CD4-positive, alpha-beta T cell treated with Interferon gamma for 1 hour (primary cell): Measurements from ENCODE around the gene SSX2IP.
"Not testable (repeated sequence)": the region's sequence is repeated elsewhere in the genome, so short reads cannot be mapped to it uniquely, and the experiment has no call there.

Experiments
- DNase-seq: peaks from one replicate; pipeline ENCODE4 v3.0.0-alpha.2; 2020

Gene SSX2IP, protein sequence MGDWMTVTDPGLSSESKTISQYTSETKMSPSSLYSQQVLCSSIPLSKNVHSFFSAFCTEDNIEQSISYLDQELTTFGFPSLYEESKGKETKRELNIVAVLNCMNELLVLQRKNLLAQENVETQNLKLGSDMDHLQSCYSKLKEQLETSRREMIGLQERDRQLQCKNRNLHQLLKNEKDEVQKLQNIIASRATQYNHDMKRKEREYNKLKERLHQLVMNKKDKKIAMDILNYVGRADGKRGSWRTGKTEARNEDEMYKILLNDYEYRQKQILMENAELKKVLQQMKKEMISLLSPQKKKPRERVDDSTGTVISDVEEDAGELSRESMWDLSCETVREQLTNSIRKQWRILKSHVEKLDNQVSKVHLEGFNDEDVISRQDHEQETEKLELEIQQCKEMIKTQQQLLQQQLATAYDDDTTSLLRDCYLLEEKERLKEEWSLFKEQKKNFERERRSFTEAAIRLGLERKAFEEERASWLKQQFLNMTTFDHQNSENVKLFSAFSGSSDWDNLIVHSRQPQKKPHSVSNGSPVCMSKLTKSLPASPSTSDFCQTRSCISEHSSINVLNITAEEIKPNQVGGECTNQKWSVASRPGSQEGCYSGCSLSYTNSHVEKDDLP

DNA sequence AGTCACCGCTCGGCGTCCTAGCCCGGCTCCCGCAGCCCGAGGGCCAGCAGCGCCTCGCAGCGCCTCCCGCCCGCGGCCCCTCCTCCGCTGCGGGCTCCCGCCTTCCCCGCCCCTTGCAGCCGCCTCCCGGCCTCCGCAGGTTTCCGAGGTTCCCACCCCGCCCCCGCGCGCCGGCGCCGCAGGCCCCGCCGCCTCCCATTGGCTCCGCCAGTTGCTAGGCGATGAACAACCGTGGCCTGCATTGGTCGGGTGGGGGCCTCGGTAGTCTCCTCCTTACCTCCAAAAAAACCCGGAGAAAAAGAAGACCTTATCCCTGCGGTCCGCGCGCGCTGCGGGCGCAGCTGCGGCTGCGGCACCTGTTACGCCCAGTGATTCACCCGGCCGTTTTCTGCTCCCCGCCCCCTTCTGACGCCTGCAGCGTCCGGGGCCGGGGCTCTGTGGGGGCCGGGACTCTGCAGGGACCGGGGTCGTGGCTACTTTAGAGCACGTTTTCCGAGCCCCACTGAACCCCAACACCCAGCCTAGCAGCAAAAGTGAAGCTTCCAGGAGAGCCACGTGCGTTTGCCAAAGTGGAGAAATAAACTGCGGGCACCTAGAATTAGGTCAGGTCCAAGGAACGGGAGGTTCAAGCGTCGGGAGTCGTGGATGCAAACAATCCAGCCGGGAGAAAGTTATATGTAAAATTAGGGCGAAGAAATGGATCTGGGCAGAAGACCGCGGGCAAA is at the start of gene SSX2IP:
SSX2IP (minus strand) TSS at position 65 of the 725 bp plus-strand sequence. CDS start 19,242 bp downstream, outside the sequence.
- peak; percentile 97 for DNase-seq

DNA sequence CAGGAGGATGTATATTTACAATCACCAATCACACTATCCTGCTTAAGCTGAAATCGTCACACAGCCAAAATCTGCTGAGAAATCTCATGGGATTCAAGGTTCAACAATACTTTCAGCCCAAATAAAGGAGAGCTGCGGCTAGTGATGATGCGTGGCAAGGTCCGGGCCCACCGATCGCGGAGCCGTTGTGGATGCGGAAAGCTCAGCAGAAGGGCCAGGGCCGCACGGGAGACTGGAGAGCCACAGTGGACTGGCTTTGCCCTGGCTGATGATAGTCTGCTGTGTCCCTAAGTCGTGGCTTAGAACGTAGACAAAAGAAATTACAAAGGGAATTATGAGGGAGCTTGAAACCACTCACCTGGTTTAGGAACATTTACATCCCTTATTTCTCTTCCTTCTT is 48.0 kb upstream of the SSX2IP start:
- DNase-seq: no peak

DNA sequence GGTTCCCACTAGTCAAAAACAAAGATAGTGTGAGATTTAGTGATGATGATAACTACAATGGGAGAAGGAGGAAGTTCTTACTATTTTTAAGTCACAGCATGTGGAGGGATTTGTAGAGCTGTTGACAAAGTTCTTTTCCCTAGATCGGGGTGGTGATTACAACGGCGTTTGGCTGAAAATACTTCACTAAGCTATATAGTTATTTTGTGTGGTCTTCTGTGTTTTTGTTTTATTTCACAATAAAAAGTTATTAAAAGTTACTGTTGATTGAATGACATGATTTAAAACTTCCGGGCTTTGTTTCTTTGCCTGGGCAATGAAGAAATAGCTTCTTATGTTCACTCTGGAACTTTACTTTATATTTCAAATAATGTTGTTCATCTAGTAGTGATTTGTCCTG is 47.3 kb upstream of the SSX2IP start:
- no peak for DNase-seq

DNA sequence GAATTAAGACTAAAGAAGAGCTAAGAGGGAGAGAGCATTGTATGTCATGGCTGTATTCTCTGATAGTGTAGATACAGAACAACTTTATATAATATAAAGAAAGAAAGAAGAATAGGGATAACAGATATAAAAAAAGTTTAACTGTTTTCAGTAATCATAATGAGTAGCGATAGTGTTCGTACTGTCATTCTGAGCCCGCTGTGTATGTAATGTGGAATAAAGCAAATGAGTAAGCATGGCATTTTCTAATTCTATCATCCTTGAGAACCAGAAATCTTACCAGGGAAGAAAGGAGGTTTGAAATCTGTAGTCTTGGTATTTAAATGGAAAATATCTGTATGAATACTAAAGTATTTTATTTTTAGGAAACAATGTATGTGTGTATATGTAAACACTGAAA is 46.7 kb upstream of the SSX2IP start:
- DNase-seq: no peak

DNA sequence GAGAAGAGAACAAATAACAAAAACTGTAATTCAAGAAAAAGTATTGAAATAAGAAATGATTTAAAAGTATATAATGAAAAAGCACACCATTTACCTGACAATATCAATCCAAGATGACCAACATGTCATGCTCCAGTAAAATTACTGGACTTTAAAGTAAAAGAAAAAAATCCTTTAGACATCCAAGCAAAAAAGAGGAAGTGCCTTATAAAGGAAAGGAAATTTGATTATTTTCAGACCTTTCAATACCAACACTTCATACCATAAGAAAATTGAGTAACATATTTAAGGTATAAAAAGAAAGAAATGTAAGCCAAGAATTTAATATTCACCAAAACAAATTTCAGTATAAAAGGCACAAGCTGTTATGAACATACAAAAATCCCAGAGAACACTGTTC is 46.2 kb upstream of the SSX2IP start:
- no peak for DNase-seq

DNA sequence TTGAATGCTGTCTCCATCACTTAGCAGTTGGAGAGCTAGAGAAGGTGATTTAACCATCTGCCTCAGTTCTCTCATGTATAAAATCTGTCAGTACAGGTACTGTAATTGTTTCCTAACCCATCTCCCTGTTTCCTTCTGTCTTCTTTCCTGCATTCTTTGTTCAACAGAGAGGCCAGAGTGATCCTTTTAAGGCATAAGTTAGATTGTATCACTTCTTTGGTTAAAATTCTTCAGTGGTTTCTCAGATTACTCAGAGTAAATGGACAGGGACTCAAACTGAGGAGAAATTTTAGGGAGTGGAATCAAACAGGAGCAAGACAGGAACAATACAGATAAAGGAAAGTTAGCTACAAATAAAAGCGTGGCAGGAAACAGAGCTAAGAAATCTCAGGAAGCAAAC is 45.2 kb upstream of the SSX2IP start:
- no peak for DNase-seq

DNA sequence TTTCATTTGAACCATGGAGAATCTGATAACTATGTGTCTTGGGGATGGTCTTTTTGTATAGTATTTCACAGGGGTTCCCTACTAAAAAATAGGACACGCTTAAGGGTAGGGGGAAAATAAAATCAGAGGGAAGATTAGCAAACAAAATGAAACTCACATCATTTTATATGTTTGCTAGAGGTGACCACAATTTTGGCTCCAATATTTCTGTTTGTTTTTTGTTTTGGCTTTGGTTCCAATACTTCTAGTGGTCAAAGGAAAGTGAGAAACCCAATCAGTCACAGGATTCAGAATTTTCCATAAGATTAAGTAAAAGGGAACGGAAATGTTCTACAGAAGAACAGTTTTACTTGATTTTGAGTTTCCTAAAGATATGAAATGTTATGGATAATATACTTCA is 42.3 kb upstream of the SSX2IP start:
- no peak for DNase-seq

DNA sequence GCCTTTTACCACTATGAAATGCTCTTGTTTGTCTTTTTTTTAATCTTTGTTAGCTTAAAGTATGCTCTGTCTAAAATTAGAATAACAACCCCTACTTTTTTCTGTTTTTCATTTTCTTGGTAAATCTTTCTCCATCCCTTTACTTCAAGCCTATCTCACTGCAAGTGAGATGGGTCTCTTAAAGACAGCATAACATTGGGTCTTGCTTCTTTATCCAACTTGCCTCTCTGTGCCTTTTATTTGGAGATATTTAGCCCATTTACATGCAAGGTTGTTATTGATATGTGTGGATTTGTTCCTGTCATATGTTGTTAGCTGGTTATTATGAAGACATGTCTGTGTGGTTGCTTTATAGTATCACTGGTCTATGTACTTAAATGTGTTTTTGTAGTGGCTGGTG is 41.3 kb upstream of the SSX2IP start:
- no peak for DNase-seq

DNA sequence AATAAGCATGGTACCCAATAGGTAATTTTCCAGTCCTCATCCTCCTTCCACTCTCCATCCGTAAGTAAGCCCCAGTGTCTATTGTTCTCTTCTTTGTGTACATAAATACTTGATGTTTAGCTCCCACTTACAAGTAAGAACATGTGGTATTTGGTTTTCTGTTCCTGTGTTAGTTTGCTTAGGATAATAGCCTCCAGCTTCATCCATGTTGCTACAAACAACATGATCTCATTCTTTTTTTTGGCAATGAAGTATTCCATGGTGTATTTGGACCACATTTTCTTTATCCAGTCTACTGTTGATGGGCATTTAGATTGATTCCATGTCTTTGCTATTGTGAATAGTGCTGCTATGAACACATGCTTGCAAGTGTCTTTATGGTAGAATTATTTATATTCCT is 37.5 kb upstream of the SSX2IP start:
- not testable (repeated sequence) for DNase-seq

DNA sequence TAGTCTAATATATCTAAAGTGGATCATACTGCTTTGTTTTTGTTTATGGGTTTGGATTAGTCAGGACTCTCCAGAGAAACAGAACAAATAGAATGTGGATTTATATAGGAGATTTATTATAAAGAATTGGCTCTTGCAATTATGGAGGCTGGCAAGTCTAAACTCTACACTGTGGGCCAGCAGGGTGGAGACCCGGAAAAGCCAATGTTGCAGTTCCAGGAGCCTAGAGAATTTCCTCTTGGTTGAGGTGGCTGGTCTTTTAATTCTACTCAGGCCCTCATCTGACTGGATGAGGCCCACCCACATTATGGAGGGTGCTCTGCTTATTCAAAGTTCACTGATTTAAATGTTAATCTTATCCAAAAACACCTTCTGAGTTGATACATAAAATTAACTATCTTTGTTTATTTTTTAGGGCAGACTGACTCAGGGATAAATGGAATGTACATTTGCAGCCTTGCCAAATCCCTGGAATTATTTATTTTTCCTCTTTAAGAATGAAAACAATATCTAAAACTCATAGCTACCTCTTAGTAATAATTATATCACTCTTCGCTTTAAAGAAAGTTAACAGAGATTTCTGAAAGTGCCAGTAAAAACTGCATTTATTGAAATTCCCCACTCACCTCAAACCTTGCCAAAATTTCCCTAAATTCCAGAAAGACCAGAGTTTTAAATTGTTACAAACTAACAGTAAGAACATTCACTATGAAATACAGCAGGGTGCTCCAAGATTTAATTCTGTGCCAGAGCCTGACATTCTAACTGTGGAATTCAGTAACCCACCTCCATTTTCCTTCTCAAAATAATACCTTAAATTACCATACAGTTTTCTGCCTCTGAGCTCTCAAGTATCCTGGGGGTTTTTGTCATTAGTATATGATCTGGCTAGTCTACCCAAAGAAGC is 36.6 kb upstream of the SSX2IP start:
- no peak for DNase-seq

DNA sequence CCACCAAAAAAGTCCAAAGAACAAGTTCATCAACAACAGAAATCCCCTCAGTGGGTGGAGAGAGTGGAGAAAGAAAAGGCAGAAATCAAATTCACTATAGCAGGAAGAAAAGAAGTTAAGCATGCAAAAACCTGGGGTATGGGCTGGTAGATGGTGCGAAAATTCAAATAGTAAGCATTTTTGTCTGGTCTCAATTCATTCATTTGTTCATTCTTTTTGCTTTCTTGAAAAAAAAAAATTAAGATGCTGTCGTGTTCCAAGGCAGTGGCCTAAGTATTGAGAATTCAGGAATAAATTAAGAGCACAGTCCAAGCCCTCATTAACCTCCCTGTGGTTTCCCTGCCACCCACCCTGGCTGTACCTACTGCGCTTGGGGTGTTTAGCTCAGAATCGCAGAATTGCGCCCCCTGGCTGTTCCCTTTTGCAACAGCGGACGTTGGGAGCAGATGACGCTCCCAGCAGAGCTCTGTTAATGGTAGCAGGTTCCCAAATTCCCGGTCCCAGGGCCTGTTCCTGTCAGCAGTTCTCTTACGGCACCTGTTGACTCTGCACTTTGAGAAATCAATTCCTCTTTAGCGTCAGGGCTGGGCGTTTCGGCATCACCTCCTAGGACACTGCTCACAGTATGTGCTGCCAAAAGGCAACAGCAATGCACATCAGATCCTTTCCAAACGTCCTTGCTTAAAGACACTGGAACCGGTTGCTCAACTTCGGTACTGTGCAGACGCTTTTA is 34.0 kb upstream of the SSX2IP start:
- peak; percentile 18 for DNase-seq

DNA sequence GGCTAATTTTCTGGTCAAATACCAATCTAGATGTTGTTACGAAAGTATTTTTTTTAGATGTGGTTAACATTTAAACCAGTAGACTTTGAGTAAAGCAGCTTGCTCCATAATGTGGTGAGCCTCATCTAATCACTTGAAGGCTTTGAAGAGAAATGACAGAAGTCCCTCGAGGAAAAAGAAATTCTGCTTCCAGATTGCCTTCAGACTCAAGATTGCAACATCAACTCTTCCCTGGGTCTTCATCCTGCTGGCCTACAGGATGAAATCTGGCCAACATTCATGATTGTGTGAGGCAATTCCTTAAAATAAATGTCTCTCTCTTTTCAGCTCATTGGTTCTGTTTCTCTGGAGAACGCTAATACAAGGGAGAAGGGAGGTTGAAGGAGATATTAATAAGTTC is 32.5 kb upstream of the SSX2IP start:
- DNase-seq: no peak

DNA sequence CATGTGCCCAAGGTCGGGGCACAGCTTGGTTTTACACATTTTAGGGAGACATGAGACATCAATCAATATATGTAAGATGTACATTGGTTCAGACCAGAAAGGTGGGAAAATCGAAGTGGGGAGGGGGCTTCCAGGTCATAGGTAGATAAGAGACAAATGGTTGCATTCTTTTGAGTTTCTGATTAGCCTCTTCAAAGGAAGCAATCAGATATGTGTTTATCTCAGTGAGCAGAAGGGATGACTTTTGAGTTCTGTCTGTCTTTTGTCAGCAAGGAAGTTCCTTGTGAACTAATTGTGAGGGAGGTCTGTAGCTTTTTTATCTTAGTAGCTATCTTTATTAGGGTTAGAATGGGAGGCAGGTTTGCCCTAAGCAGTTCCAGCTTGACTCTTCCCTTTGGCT is 31.6 kb upstream of the SSX2IP start:
- not testable (repeated sequence) for DNase-seq

DNA sequence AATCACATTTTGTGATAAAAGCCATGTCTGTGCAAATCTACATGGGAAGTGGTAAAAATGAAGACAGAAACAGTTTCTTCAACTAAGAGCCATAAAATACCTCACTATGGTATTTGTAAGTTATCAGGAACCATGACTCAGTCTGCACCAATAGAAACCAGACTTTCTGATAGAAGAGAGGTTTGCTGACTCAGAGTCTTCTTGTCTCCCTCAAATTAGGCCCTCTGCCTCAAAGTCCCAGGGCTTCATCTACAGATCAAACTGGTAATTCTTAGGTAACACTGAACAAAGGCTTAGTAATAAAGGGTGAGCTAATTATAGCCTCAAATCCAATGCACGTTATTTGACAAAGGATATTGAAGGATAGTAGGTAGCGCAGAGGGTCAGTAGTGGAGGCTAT is 30.9 kb upstream of the SSX2IP start:
- DNase-seq: no peak

DNA sequence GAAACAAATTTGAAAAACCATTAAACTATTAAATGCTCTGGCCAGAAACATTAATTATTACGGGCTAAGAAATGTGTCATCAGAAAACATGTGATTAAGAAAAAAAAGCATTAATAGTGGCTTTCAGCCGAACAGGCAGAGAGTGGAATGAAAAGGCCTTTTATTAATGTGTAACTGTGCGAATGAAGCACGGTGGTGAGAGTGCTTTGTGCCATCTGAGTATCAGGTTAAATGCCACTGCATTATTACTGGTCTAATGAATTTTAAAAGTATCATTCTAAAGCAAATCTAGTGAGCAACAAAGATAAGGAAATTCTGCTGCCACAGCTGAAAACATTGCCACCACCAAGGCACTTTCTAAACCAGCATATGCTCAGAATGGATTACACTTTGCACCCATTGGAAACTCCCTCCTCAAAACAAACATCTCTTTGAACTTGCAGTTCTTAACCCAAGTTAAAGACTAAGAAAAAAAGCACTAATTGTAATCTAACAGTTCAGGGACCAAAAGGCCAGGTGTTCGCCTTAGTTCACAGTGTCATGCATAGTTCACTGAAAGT is 30.0 kb upstream of the SSX2IP start:
- DNase-seq: no peak

DNA sequence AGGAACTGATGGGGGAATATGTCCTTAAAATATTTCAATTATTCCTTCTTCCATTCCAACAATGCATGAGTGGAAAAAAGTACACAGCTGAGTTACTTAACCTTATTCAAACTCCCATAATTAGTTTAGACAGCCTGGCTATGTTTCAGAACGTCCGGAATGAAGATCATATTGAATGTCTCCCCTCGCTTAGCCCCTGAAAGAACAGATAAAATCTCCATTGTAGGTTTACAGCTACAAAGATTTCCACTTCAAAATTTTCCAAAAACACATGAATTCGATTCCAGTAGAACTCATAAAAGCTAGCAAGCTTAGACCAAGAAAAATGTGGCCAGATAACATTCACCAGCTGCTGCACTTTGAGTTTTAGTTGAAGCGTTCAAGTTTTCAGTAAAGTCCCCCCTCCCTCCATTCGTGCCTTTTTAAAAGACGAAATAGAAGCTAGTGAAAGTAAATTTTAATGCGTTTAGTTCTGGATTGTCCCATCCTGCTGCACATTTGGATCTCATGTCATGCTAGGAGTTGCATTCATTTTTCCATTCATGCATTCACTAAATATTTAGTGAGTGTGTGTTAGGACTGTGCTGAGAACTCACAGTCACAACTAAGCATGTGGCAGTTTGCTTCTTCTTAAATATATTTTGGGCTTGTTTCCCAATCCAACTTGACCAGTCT is 29.4 kb upstream of the SSX2IP start:
- no peak for DNase-seq

DNA sequence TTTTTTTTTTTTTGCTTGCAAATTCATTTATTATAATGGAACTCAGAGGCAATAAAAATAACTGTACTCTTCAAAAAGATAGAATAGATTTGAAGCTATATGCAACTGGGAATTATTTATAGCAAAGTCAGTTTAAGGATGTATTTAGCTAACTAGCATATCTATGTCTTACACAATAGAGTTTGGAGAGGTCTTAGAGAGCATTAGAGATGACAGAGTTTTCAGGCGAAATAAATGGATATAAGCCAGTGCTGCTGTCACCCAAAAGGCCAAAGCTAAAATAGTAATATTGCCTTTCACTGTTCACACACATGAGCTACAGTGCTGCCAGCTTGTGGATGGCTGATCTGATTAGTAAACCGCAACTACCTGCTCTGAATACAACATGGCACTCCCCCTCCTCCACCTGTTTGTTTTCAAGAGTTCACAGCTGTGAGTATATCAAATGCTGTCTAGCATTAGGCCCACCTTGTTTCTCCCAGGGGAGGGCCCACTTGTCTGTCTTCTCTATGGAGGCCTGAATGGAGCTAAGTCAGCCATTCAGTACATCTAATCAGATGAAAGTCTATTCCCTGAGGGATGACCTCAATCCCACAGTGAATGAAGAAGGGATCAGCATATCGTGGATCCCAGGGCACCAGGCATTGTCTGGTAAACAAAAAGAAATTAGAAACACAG is 25.2 kb upstream of the SSX2IP start:
- DNase-seq: no peak

DNA sequence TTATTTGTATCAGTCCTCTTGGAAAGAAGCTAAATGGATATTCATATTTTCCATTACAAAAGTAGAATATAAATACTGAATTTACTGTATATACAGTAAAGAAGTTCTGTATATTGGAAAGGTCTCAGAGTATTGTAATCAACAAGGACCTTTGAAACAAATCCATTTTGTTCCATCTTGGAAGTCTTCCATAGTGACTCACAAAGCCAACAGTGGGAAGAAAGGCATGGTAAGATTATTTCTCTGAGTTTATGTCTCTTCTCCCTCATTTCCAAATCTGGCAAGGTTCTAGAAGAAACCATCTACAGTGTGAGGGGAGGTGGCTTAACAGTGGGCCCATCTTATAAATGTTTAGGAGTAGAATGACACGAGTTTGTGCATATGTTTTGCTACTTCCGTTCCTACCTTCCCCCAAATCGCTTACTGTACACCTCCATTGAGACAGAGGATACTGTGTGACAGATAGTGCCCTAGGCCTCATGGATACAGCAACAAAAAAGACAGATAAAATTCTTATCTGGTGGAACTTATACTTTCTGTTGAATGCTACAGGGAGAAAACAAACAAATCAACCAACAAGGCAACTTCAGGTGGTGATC is 22.1 kb upstream of the SSX2IP start:
- no peak for DNase-seq

DNA sequence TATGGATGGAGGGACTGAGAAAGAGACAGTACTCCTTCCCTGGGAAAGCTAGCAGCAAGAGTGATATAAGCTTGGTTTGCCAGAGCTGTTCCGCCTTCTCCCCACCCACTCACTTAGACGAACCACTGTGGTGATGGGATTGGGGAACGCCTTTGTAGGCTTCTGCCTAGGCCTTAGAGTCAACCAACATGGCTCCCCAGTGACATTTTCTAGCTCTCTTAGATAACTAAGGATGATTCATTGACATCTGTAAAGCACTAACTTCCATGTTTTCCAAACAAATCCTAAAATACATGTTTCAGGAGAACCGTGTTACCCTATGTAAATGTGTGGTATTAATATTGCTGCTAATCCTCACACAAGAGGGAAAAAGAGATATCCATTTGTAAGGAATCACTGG is 21.6 kb upstream of the SSX2IP start:
- DNase-seq: no peak

DNA sequence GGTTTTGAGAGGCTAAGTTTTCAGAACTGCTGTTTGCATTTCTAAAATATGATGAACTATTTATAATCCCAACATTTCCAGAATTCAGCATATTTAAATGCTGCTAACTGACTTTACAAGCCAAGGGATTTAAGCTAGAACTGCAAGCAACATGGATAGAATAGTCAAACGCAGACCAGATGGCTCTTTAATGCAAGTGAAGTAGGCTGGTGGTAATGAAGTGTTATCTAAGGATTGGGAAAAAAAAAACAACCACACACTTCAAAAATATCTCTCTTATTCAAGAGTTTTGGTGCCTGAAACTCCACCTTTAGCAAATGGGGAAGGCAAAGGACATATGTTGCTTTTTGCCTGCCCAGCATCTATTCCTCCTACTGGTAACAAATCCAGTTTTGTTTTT is 20.9 kb upstream of the SSX2IP start:
- no peak for DNase-seq
